Measurements from ENCODE around the gene C9orf152.
"Not testable (repeated sequence)": the region's sequence is repeated elsewhere in the genome, so short reads cannot be mapped to it uniquely, and the experiment has no call there.

Gene C9orf152

GRCh38 chr9:110208031-110208430 is at the start of gene C9orf152:
TSS of gene C9orf152 (minus strand) at chr9:110208159. CDS start at chr9:110207579, 580 bp downstream.
- DNase-seq = no peak

DNA sequence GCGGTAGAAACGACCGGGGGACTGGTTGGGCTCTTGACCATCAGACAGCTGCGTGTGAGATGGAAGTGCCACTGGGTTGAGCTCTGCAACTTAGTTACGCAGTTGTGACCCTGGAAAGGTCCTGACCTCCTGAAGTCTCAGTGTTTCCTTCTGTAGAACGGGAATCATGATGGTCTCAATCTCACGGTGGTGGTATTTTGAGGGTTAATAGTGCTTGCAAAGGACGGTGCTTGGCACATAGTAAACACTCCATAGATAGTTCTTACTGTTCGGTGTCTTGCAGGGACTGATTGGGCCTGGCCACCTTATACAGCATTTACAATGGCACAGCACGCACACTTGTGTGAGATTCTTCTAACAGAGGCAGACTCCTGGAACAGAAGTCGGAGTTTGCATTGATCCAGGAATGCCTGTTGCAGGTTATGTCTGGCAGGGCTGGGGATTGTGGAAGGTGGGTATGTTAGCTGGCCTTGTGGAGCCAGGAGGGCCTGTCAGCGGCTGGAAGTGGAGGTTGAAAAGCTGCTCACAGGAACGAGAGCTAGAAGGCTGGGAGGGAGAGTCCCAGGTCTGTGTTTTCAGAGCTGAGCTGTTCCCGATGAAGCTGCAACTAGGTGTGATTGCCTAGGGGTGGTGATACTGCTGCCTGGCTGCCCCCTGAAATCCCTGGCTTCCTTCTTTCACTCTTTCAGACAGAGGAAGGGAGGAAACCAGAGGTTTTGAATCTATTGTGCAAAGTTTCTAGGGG is 49.3 kb upstream of the C9orf152 start:
- peak; percentile 19 to 36 for DNase-seq

DNA sequence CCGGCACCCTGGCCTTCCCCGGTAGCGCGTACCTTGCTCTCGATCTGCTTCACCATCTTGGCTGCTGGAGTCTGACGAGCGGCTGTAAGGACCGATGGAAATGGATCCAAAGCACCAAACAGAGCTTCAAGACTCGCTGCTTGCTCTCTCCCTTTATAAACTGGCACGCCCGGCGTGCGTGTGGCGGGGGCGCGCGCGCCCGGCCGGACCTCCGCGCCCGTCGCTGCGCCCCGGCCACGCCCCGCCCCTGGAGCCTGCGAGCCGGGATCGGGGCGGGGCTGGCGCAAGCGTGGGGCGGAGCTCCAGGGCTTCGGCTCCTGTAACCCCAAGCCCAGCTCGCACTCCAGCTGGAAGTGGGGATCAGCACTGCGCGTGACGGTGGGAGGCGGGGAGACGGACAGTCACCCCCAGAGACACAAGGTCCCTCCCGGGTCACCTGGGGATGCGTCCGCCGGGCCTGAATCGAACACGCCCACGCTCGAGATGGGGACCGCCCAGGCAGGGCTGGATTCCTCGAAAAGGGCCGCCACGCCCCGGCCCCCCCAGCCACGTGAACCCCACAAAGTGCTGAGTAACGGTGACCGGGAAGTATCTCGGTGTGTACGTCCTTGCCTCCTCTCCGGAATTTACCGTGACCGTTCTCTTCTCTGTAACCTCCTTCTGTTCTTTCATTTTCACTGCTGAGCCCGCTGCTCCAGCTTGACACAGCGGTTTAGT is 48.6 kb upstream of the C9orf152 start, which contains the start of gene TXN:
TSS of gene TXN (minus strand) at position 128 of the 717 bp plus-strand sequence. CDS start at position 56, 72 bp downstream.
- peak; percentile 92 to 95 for DNase-seq

DNA sequence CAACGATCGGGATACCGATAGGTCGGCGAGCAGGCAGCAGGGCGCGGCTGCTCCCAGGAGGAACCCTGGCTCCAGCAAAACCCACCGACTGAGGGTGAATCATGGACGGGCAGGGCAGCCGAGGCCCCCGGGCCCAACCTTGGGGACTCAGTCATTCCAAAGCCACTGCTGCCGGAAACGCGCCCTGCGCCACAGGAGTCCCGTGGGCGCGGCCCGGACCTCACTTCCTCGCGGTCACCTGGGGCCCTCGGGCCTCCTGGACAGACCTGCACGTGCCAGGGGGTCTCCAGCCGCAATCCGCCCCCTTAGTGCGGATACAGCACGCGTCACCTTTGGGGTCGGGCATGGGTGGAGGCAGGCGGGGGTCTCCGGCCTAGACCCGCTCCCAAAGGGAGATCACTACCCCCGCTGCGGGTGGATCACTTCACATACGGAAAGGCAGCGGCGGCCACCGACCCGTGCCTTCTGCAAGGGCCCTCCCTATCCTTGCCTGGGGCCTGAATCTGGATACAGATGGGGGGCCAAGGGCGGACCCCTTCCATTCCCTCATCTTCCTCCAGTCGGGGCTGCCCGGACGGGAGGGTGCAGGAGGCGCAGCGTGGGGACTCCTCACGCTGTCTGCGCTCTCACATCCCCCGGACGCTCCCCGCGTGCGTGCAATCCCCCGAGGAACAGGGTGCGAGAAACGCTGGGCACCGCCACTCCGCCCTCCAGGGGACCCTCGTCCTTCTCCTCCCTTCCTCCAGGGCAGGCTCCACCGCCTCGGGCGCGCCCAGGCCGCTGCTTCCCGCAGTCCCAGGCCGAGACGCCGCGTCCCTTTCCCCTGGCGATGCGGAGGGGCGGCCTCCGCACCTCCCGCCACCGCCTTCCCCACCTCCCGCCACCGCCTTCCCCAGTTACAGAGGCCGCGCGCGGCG is 47.8 kb upstream of the C9orf152 start:
- DNase-seq = peak in 1 of 2 experiments; percentile 29

GRCh38 chr9:110255034-110255462 is 47.1 kb upstream of the C9orf152 start:
- no peak for DNase-seq

GRCh38 chr9:110254500-110254899 is 46.5 kb upstream of the C9orf152 start:
- DNase-seq = no peak

DNA sequence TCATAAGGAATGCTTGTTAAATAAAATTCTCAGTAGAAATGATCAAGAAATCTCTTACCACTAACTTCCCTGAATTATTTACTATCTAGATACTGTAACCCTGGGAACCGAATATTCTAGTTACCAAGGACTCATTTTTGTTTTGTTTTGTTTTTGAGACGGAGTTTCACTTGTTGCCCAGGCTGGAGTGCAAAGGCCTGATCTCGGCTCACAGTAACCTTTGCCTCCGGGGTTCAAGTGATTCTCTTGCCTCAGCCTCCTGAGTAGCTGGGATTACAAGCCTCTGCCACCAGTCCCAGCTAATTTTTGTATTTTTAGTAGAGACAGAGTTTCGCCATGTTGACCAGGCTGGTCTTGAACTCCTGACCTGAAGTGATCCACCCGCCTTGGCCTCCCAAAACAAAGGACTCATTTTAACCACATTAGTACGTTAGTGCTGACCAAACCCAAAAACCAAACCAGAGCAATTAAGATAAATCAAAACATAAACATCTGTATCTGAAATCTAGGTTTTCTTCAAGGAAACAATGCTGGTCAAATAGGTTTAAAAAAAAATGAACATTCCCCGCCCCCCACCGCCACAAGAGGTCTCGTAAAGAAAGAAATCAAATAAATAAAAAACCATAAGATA is 44.7 kb upstream of the C9orf152 start:
- peak; percentile 16 to 21 for DNase-seq

DNA sequence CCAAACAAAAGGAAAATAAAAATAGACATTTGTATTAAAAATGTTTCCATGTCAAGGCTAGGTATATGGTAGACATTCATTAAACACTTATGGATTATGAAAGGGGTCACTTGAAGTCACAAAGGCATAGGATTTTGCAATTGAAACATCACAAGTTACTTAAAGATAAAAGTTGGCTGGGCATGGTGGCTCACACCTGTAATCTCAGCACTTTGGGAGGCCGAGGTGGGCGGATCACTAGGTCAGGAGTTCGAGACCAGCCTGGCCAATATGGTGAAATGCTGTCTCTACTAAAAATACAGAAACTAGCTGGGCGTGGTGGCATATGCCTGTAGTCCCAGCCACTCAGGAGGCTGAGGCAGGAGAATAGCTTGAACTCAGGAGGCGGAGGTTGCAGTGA is 43.8 kb upstream of the C9orf152 start:
- DNase-seq = not testable (repeated sequence)

GRCh38 chr9:110251212-110251611 is 43.3 kb upstream of the C9orf152 start:
- no peak for DNase-seq

DNA sequence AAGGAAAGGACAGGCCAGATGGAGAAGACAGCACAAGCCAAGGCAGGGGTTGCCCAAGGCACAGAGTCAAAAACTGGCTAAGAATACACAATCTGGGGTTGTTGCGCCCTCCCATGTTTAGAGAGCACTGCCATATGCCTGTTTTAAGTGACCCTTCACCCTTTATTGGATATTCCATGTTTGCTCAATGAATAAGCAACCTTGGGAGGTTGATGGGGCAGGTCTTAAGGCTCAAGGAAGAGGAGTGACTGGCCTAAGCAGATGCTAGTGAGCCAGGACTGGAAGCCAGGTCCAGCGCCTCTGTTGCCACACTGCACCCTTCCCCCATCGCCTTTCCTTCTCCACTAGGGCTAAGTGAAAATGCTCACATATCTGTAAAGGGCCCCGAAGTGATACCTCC is 41.6 kb upstream of the C9orf152 start:
- no peak for DNase-seq

DNA sequence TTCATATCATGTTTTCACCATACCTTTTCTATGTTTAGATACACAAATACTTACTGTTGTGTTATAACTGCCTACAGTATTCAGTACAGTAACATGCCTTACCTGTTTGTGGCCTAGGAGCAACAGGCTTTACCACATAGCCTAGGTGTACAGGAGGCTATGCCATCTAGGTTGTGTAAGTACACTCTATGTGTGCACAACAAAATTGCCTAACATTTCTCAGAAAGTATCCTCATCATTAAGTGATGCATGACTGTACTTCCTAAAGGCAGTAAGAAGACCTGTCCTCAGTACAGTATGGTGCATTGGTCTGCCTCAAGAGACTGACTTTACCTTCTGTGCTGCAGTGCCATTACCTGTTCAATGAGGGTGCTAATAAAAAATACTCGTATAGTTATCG is 40.4 kb upstream of the C9orf152 start:
- no peak for DNase-seq

- no peak for DNase-seq
Observed at GRCh38 chr9:110246214-110246613, 38.3 kb upstream of the C9orf152 start.

DNA sequence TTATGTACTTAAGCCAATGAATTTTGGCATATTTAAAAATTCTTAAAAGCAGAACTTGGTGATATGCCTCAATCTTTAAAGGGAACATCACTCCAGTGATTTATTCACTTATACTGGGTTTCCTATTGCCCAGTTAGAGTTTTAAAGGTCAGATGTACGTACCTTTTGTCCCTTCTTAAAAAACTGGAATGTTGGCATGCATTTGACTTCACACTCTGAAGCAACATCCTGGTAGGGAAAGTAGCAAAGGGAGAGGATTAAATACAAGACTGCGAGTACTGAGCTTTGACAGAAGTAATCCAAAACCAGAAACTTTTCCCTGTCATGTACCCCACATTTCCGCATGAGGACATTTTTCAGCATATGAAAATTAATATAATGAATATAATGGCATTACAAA is 36.7 kb upstream of the C9orf152 start:
- no peak for DNase-seq

- DNase-seq = no peak
Observed at GRCh38 chr9:110241858-110242321, 33.9 kb upstream of the C9orf152 start.

DNA sequence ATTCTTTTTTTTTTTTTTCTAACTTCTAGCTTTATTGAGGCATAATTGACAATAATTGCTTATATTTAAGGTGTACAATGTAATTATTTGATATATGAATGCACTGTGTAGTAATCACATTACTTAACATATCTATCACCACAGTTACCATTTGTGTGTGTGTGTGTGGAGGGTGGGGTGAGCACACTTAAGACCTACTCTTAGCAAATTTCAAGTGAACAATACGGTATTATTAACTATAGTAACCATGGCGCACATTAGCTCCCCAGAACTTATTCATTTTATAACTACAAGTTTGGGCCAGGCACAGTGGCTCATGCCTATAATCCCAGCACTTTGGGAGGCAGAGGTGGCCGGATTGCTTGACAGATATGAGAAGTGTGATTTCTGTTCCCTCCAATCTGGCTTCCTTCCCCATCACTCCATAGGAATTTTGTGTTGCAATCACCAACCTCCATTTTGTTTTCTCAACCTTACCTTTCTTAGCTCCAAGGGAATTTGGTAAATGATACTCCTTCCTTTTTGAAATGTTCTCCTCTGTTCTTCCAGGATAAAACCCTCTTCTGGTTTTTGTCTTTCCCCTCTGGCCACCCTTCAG is 33.4 kb upstream of the C9orf152 start:
- DNase-seq = no peak

DNA sequence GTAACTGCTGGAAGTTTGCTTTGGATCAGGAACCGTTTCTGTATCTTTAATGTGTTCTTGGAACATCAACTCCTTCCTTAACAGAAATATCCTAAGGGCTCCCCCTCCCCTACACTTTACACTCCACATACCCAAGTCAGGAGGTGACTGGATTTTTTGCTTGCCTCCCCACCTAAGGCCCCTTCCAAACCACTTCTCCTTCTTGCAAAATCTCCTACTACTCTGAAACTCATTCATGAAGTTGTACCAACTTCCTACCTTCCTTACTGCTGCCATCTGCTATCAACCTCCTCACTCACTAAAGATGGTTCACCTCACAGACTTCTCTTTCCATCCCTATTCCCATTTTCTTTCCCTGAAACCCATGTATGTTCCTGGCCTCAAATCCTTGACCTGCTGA is 32.2 kb upstream of the C9orf152 start:
- DNase-seq = peak in 1 of 2 experiments; percentile 12

DNA sequence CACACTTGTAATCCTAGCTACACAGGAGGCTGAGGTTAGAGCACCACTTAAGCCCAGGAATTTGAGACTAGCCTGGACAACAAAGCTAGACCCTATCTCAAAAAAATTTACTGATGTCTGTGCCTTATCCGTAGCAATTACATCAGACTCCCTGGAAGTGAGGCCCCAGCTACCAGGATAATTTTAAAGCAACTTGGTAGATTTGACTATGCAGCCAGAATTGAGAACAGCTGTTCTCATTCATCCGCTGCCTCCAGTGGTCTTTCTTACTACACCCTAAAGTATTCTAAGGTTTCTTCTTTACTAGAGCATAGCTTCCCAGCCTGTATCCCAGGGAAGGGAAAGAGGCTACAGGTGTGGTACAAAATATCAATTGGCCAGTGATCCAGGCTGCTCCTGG is 20.4 kb upstream of the C9orf152 start:
- no peak for DNase-seq

DNA sequence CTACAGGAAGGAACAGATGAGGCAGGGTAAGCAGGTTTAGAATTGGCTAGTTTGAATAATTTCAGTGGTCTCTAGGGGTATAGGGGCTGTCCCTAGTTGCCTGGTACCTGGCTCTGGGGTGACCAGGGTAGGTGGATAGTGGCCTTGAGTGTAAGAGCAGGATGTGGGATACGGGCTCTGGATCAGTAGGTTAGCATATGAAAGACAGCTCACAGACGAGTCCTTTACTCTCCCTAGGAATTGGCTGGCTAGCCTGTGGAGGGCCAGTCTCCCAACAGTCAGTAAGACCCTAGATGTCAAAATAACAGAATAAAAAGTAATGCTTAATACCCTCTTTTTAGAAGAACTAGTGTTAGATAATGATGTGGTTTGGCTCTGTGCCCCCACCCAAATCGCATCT is 16.6 kb upstream of the C9orf152 start:
- no peak for DNase-seq

DNA sequence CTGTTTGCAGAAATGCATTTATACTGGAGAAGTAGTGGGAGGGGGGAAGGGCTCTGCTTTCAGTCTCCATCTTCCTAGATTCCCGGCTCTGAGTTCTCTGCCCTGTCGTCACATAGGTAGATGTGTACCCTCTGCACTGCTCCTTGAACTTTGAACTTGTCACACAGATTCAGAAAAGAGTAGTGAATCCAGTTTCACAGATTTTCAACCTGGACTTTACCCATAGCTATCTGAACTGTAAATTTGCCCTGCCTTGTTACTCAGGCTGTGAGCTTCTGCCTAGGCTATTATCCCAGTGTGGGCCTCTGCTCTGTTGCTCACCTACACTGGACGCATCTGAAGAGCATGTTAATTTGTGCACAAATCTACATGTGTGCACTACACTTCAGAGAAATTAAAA is 12.8 kb upstream of the C9orf152 start:
- no peak for DNase-seq

GRCh38 chr9:110217656-110218099 is 9.7 kb upstream of the C9orf152 start:
- DNase-seq = peak; percentile 57 to 61

- DNase-seq = no peak
Observed at GRCh38 chr9:110214586-110215355, 6.8 kb upstream of the C9orf152 start.
